Neural cell (in vitro differentiated cells): ENCODE measurements around the gene KCTD21. TPM values are rescaled to one million over a fixed set of nuclear protein-coding genes. Genes with fewer than 3 reads are reported as not detected.

Experiments used
- H2AFZ ChIP-seq: fragments of 200-600, 300-800 bp; sonication (generic), shearing (Covaris generic); 2 replicates; pipeline ENCODE4 v1.6.0; 2014; ENCODE audit warnings: low read depth, mild to moderate bottlenecking, antibody characterized with exemption, low read length, moderate library complexity
- H3F3A ChIP-seq: fragments of 200-600 bp; shearing (Covaris generic); 2 replicates; pipeline ENCODE4 v1.6.1; 2016; ENCODE audit warnings: mild to moderate bottlenecking, moderate library complexity, mixed read lengths, antibody characterized with exemption, low read length; ENCODE audit not compliant: insufficient read depth, poor library complexity, severe bottlenecking
- H3K27ac ChIP-seq: fragments of 200-600, 300-800 bp; sonication (generic), shearing (Covaris generic); 2 replicates; pipeline ENCODE4 v1.5.1; 2014; ENCODE audit warnings: mild to moderate bottlenecking, low read length, moderate library complexity
- H3K27me3 ChIP-seq: fragments of 300-800, 200-600 bp; sonication (generic), shearing (Covaris generic); 2 replicates; pipeline ENCODE4 v1.6.0; 2014; ENCODE audit warnings: mild to moderate bottlenecking, low read depth, low read length, moderate library complexity; ENCODE audit not compliant: insufficient read depth
- H3K36me3 ChIP-seq: fragments of 300-800, 200-600 bp; sonication (generic), shearing (Covaris generic); 2 replicates; pipeline ENCODE4 v1.5.1; 2014; ENCODE audit warnings: mild to moderate bottlenecking, antibody characterized with exemption, low read length, moderate library complexity; ENCODE audit not compliant: insufficient read depth
- H3K4me2 ChIP-seq: fragments of 300-800, 200-600 bp; sonication (generic), shearing (Covaris generic); 2 replicates; pipeline ENCODE4 v1.6.0; 2014; ENCODE audit warnings: mild to moderate bottlenecking, low read length
- H3K4me3 ChIP-seq: fragments of 300-800, 200-600 bp; sonication (generic), shearing (Covaris generic); 2 replicates; pipeline ENCODE4 v1.5.1; 2014; ENCODE audit warnings: mild to moderate bottlenecking, low read length, moderate library complexity
- H3K79me2 ChIP-seq: fragments of 200-600 bp; shearing (Covaris generic); replicated peaks from 2 replicates; pipeline ENCODE4 v1.6.0; 2014; ENCODE audit warnings: mild to moderate bottlenecking, low read length, moderate library complexity; ENCODE audit not compliant: insufficient read depth
- H3K9ac ChIP-seq: fragments of 300-800, 200-600 bp; sonication (generic), shearing (Covaris generic); 2 replicates; pipeline ENCODE4 v1.6.1; 2016; ENCODE audit warnings: mild to moderate bottlenecking, low read length, mixed read lengths
- H3K9me2 ChIP-seq: fragments of 200-600 bp; shearing (Covaris generic); 2 replicates; pipeline ENCODE4 v1.6.1; 2016; ENCODE audit warnings: mild to moderate bottlenecking, low read length, mixed read lengths; ENCODE audit not compliant: insufficient read depth
- H3K9me3 ChIP-seq: fragments of 200-600, 300-800 bp; sonication (generic), shearing (Covaris generic); 2 replicates; pipeline ENCODE4 v1.6.1; 2016; ENCODE audit warnings: mild to moderate bottlenecking, mixed run types, low read length, moderate library complexity, mixed read lengths
- H4K20me1 ChIP-seq: fragments of 200-600 bp; shearing (Covaris generic); 2 replicates; pipeline ENCODE4 v1.6.1; 2016; ENCODE audit warnings: mild to moderate bottlenecking, mixed run types; ENCODE audit not compliant: insufficient read depth
- EP300 ChIP-seq: fragments of 450-650 bp; conservative IDR thresholded peaks from 2 replicates; pipeline ENCODE4 v1.6.1; 2014; ENCODE audit warnings: antibody characterized with exemption, mild to moderate bottlenecking, moderate library complexity; ENCODE audit not compliant: poor library complexity, severe bottlenecking
- EZH2 ChIP-seq: fragments of 200-600, 300-800 bp; shearing (Covaris generic), sonication (generic); IDR thresholded peaks from 2 replicates; pipeline ENCODE4 v1.6.1; 2014; ENCODE audit warnings: antibody characterized with exemption, low read length, borderline replicate concordance, mild to moderate bottlenecking; ENCODE audit not compliant: insufficient read depth, poor library complexity, severe bottlenecking
- MXI1 ChIP-seq: fragments of 450-650 bp; conservative IDR thresholded peaks from 2 replicates; pipeline ENCODE4 v1.6.1; 2014; ENCODE audit warnings: antibody characterized with exemption, mild to moderate bottlenecking; ENCODE audit not compliant: poor library complexity, severe bottlenecking
- POLR2AphosphoS5 ChIP-seq: IDR thresholded peaks from 2 replicates; pipeline ENCODE4 v1.6.1; 2012
- RAD21 ChIP-seq: fragments of 450-650 bp; conservative IDR thresholded peaks from 2 replicates; pipeline ENCODE4 v1.6.1; 2014; ENCODE audit warnings: antibody characterized with exemption, mild to moderate bottlenecking, moderate library complexity
- SMC3 ChIP-seq: fragments of 450-650 bp; conservative IDR thresholded peaks from 2 replicates; pipeline ENCODE4 v1.6.1; 2014; ENCODE audit warnings: antibody characterized with exemption, mild to moderate bottlenecking, moderate library complexity; ENCODE audit not compliant: poor library complexity
- TAF1 ChIP-seq: IDR thresholded peaks from 2 replicates; pipeline ENCODE4 v1.6.1; 2012; ENCODE audit warnings: low read depth
- polyA plus RNA-seq: library from polyadenylated mRNA; depleted of rRNA; stranded (reverse); fragments of >200 nt; gene quantifications from 2 replicates; pipeline ENCODE4 v1.2.3, GENCODE V29; 2014
- TF ChIP-seq, protein P1 (sequence below): IDR thresholded peaks from 2 replicates; pipeline ENCODE4 v1.6.1; 2012; ENCODE audit warnings: borderline replicate concordance
- TF ChIP-seq, protein P2 (sequence below): fragments of 450-650 bp; IDR thresholded peaks from 2 replicates; pipeline ENCODE4 v1.5.1; 2014; ENCODE audit warnings: antibody characterized with exemption, mild to moderate bottlenecking, moderate library complexity; ENCODE audit not compliant: poor library complexity, severe bottlenecking

KCTD21 gene
- polyA plus RNA-seq, 1 donor from 2014 or later, result 1.4 TPM

DNA sequence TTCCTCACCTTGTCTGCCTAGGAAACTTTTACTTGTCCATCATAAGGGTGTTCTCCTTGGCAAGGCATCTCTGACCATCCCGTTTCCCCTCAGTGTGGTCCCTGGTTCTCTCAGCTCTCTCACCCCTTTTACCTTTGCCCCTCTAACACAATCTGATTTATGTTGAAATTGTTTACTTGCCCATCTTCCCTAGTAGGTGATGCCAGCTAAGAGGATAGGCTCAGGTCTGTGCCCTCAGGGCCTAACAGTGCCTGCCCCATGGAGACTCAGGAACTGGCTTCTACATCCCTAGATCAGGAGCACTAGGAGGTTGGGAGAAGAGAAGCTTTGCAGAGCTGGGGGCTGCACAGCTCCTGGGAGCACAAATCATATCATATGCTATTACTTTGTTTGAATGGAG, 27.9 kb downstream of the KCTD21 start:
- Histone ChIP-seq H3F3A (no peaks in the 10 kb centered on the region), H3K4me3 (no peak overlapping the region), H3K9me2 (no peaks in the 10 kb centered on the region), H3K36me3 (no peaks in the 10 kb centered on the region), H4K20me1 (no peaks in the 10 kb centered on the region), H3K27ac (no peak overlapping the region), H3K79me2 (no peaks in the 10 kb centered on the region), H3K9ac (no peak overlapping the region), H3K4me2 (no peak overlapping the region), H2AFZ (no peak overlapping the region), H3K27me3 (no peaks in the 10 kb centered on the region), H3K9me3 (no peaks in the 10 kb centered on the region)
- TF ChIP-seq SMC3 (no peak), MXI1 (no peak), TAF1 (no peak), EZH2 (no peak)
- TF ChIP-seq, protein P1, sequence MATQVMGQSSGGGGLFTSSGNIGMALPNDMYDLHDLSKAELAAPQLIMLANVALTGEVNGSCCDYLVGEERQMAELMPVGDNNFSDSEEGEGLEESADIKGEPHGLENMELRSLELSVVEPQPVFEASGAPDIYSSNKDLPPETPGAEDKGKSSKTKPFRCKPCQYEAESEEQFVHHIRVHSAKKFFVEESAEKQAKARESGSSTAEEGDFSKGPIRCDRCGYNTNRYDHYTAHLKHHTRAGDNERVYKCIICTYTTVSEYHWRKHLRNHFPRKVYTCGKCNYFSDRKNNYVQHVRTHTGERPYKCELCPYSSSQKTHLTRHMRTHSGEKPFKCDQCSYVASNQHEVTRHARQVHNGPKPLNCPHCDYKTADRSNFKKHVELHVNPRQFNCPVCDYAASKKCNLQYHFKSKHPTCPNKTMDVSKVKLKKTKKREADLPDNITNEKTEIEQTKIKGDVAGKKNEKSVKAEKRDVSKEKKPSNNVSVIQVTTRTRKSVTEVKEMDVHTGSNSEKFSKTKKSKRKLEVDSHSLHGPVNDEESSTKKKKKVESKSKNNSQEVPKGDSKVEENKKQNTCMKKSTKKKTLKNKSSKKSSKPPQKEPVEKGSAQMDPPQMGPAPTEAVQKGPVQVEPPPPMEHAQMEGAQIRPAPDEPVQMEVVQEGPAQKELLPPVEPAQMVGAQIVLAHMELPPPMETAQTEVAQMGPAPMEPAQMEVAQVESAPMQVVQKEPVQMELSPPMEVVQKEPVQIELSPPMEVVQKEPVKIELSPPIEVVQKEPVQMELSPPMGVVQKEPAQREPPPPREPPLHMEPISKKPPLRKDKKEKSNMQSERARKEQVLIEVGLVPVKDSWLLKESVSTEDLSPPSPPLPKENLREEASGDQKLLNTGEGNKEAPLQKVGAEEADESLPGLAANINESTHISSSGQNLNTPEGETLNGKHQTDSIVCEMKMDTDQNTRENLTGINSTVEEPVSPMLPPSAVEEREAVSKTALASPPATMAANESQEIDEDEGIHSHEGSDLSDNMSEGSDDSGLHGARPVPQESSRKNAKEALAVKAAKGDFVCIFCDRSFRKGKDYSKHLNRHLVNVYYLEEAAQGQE, result no peak

DNA sequence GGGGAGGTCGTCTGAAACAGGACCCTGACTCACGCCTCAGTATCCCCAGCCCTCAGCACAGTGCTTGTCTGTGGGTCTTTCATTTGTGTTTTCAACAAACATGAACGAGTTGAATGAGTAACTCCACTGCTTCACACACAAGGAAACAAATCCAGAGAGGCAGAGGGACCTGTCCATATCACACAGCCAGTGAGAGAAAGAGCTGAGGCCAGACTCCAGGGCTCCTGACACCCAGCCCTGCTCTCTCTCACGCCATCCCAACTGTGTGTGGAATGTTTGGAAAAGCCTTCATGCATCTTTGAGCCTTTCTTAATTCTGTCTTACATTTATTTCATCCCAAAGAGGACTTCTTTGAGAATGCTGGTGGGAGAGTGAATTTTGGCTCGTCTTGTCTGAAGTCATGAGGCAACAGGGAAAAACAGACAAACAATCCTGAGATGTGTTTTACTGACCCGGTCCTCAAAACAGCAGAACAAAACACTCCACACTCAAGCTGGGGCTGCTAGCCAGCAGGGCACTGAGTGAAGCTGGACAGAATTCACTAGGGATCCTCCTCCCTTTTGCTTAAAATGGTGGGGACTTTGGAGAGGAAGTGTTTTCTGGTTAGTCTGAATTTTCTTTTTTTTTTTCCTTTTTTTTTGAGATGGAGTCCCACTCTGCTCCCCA, 29.3 kb downstream of the KCTD21 start:
- H3F3A ChIP-seq, result no peaks in the 10 kb centered on the region
- TF ChIP-seq SMC3 (no peak), EZH2 (no peak), EP300 (no peak), MXI1 (no peak), TAF1 (no peak), RAD21 (no peak), POLR2AphosphoS5 (no peak)
- TF ChIP-seq, protein P2, sequence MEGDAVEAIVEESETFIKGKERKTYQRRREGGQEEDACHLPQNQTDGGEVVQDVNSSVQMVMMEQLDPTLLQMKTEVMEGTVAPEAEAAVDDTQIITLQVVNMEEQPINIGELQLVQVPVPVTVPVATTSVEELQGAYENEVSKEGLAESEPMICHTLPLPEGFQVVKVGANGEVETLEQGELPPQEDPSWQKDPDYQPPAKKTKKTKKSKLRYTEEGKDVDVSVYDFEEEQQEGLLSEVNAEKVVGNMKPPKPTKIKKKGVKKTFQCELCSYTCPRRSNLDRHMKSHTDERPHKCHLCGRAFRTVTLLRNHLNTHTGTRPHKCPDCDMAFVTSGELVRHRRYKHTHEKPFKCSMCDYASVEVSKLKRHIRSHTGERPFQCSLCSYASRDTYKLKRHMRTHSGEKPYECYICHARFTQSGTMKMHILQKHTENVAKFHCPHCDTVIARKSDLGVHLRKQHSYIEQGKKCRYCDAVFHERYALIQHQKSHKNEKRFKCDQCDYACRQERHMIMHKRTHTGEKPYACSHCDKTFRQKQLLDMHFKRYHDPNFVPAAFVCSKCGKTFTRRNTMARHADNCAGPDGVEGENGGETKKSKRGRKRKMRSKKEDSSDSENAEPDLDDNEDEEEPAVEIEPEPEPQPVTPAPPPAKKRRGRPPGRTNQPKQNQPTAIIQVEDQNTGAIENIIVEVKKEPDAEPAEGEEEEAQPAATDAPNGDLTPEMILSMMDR, result no peak
- TF ChIP-seq, protein P1, result no peak
- no peaks in the 10 kb centered on the region for H3K79me2 ChIP-seq
- H3K36me3 ChIP-seq, result no peaks in the 10 kb centered on the region
- no peak overlapping the region for H3K4me3 ChIP-seq
- no peaks in the 10 kb centered on the region for H3K27me3 ChIP-seq
- no peak overlapping the region for H3K27ac ChIP-seq
- no peak overlapping the region for H3K9ac ChIP-seq
- no peak overlapping the region for H3K4me2 ChIP-seq
- no peaks in the 10 kb centered on the region for H3K9me2 ChIP-seq
- H3K9me3 ChIP-seq, result no peaks in the 10 kb centered on the region
- no peak overlapping the region for H2AFZ ChIP-seq
- H4K20me1 ChIP-seq, result no peaks in the 10 kb centered on the region
